ENCODE measurements around the gene MRPS25. TPM values are rescaled to one million over a fixed set of nuclear protein-coding genes. Genes with fewer than 3 reads are reported as not detected.

The MRPS25 gene
- polyA plus RNA-seq, 1 donor (not counting 4 experiments of a cell fraction or from before 2014, with no cell fraction given): 54.5 TPM

GRCh38 chr3:15107075-15107947, 42.2 kb upstream of the MRPS25 start:
- FAIRE-seq: no peak
- TF ChIP-seq EZH2 (IDR thresholded peaks at IDR 0.05; ENCODE audit: low read length) (no peak), CTCF (optimal IDR thresholded peaks at IDR 0.05 in 1 of 3, IDR thresholded peaks at IDR 0.05 in 1 of 3, conservative IDR thresholded peaks at IDR 0.05 in 1 of 3; ENCODE audit: extremely low read depth in 1 of 3, insufficient read depth in 2 of 3, low read length in 3 of 3) (no peak)

GRCh38 chr3:15102836-15103235, 37.7 kb upstream of the MRPS25 start:
- Histone ChIP-seq H3K79me2 (ENCODE audit: control insufficient read depth, insufficient read depth, low read length) (peaks cover 11% of the 10 kb centered on the region), H3K36me3 (ENCODE audit: control insufficient read depth in 2 of 2, extremely low read depth in 1 of 2, insufficient read depth in 2 of 2, low read length in 2 of 2) (no peaks in the 10 kb centered on the region), H3K4me1 (ENCODE audit: control insufficient read depth, extremely low read depth, insufficient read depth, low read length) (peaks cover 11% of the 10 kb centered on the region), H3K9me1 (ENCODE audit: control insufficient read depth, extremely low read depth, insufficient read depth, low read length) (no peaks in the 10 kb centered on the region), H3K4me2 (ENCODE audit: control insufficient read depth, extremely low read depth, insufficient read depth, low read depth, low read length) (no peak overlapping the region), H4K20me1 (ENCODE audit: control insufficient read depth, extremely low read depth, insufficient read depth, low read length) (no peaks in the 10 kb centered on the region), H3K4me3 (ENCODE audit: control insufficient read depth in 2 of 3, extremely low read depth in 1 of 3, insufficient read depth in 2 of 3, low read depth in 1 of 3, low read length in 3 of 3) (no peak overlapping the region), H3K27ac (ENCODE audit: control insufficient read depth, insufficient read depth, low read length) (no peak overlapping the region), H2AFZ (ENCODE audit: control insufficient read depth, low read length) (no peak overlapping the region), H3K27me3 (ENCODE audit: control insufficient read depth, extremely low read depth, insufficient read depth, low read length) (no peaks in the 10 kb centered on the region), H3K9me3 (ENCODE audit: control insufficient read depth, low read depth, low read length) (no peaks in the 10 kb centered on the region), H3K9ac (ENCODE audit: control insufficient read depth, extremely low read depth, insufficient read depth, low read length) (no peak overlapping the region)
- TF ChIP-seq CTCF (optimal IDR thresholded peaks at IDR 0.05 in 1 of 3, IDR thresholded peaks at IDR 0.05 in 1 of 3, conservative IDR thresholded peaks at IDR 0.05 in 1 of 3; ENCODE audit: extremely low read depth in 1 of 3, insufficient read depth in 2 of 3, low read length in 3 of 3) (no peak), EZH2 (IDR thresholded peaks at IDR 0.05; ENCODE audit: low read length) (no peak)
- FAIRE-seq (no peak), DNase-seq (ENCODE audit: low read depth, low spot score) (no peak)
- dilution Hi-C loops (cut with MboI; ENCODE audit: extremely low pct_ligation_motif_present, low sequenced_read_pairs): no loop called here

More at GRCh38 chr3:15107075-15107947, 42.2 kb upstream of the MRPS25 start:
- dilution Hi-C loops (cut with MboI; ENCODE audit: extremely low pct_ligation_motif_present, low sequenced_read_pairs): no loop called here
- Histone ChIP-seq H3K79me2 (ENCODE audit: control insufficient read depth, insufficient read depth, low read length) (no peaks in the 10 kb centered on the region), H4K20me1 (ENCODE audit: control insufficient read depth, extremely low read depth, insufficient read depth, low read length) (no peaks in the 10 kb centered on the region), H2AFZ (ENCODE audit: control insufficient read depth, low read length) (no peak overlapping the region), H3K9me1 (ENCODE audit: control insufficient read depth, extremely low read depth, insufficient read depth, low read length) (no peaks in the 10 kb centered on the region), H3K9ac (ENCODE audit: control insufficient read depth, extremely low read depth, insufficient read depth, low read length) (no peak overlapping the region), H3K36me3 (ENCODE audit: control insufficient read depth in 2 of 2, extremely low read depth in 1 of 2, insufficient read depth in 2 of 2, low read length in 2 of 2) (no peaks in the 10 kb centered on the region), H3K9me3 (ENCODE audit: control insufficient read depth, low read depth, low read length) (no peaks in the 10 kb centered on the region), H3K4me3 (ENCODE audit: control insufficient read depth in 2 of 3, extremely low read depth in 1 of 3, insufficient read depth in 2 of 3, low read depth in 1 of 3, low read length in 3 of 3) (no peak overlapping the region), H3K4me1 (ENCODE audit: control insufficient read depth, extremely low read depth, insufficient read depth, low read length) (peaks cover 4% of the 10 kb centered on the region), H3K4me2 (ENCODE audit: control insufficient read depth, extremely low read depth, insufficient read depth, low read depth, low read length) (no peak overlapping the region), H3K27me3 (ENCODE audit: control insufficient read depth, extremely low read depth, insufficient read depth, low read length) (no peaks in the 10 kb centered on the region), H3K27ac (ENCODE audit: control insufficient read depth, insufficient read depth, low read length) (no peak overlapping the region)
- DNase-seq (ENCODE audit: low read depth, low spot score): no peak

Data from keratinocyte (primary cell).